Measurements from ENCODE around the gene SNX7.
A peak's percentile ranks its signal among the peaks of the same experiment; 100 is the strongest.

SNX7 gene, protein sequence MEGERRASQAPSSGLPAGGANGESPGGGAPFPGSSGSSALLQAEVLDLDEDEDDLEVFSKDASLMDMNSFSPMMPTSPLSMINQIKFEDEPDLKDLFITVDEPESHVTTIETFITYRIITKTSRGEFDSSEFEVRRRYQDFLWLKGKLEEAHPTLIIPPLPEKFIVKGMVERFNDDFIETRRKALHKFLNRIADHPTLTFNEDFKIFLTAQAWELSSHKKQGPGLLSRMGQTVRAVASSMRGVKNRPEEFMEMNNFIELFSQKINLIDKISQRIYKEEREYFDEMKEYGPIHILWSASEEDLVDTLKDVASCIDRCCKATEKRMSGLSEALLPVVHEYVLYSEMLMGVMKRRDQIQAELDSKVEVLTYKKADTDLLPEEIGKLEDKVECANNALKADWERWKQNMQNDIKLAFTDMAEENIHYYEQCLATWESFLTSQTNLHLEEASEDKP

DNA sequence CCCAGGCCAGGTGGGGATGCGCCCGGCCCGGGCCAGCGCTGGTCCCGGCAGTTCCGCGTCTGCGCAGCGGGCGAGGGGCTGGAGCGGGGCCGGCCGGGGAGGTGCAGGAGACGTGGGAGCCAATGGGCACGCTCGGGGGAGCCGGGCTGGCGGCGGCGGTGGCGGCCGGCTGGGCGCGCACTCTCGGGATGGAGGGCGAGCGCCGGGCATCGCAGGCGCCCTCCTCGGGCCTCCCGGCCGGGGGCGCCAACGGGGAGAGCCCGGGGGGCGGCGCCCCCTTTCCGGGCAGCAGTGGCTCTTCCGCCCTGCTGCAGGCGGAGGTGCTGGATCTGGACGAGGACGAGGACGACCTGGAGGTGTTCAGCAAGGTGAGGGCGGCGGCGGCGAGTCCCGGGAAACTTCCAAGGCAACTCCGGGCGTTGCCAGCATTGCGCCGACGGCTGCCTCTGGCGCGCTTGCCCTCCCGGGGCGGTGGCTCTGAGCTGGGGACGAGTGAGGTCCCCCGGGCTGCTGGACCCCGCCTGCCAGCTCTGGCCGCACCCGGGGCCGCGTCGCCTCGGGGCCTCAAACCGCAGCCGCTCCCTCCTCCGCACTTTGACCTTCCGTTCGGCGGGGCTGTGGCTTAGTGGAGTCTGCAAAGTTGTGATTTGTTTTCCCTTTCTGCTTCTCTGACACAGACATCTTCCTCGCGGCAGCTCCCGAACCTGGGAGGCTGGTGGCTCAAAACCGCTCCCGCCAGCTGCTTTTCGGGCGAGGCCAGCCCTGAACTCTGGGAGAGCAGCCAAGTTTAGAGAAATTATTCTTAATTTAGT is at the start of gene SNX7:
Gene SNX7 (plus strand): TSS at position 178 of the 812 bp plus-strand sequence. CDS start 11 bp downstream, at position 189.
- DNase-seq, result peak; percentile 76

DNA sequence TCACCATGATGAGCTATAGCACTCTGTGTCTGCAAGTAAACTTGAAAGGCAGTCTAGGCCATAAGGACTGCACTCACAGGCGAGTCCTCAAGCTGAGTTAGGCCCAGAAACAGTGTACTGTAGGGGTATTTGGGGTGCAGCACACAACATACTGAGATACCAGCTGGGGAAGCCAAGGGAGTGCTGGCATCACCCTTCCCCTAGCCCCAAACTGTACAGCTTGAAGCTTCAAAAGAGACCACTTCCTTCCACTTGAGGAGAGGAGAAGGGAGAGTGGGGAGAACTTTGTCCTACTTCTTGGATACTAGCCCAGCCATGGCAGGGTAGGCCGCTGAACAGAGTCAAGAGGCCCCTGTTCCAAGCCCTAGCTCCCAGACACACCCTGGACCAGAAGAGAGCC is 24.2 kb upstream of the SNX7 start:
- no peak for DNase-seq

DNA sequence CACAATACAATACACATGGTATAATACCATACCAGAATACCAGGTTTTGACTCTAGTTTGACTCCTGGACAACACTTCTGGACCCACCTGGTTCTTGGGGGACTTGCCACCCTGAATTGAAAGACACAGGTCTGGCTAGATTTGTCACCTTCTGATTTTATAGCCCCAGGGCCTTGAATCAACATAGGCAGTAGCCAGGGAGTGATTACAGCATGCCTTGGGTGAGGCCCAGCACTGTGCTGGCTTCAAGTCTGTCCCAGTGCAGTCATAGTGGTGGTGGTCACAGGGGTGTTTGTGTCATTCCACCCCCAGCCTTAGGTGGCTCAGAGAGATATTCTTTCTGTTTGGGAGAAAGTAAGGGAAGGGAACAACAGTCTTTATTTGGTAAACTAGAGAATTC is 23.3 kb upstream of the SNX7 start:
- DNase-seq, result no peak

DNA sequence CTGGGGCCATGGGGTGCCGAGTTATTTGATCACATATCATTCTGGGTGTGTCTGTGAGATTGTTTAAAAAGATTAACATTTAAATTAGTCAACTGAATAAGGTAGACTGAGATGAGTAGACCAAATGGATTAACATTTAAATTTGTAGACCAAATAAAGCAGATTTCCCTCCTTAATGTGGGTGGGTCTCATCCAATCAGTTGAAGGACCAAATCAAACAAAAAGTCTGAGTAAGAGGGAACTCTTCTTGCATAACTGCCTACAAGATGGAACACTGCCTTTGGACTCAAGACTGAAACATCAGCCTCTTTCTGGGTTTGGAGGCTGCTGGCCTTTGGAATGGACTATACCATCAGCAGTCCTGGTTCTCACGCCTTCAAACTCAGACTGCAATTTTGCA is 17.0 kb upstream of the SNX7 start:
- no peak for DNase-seq

DNA sequence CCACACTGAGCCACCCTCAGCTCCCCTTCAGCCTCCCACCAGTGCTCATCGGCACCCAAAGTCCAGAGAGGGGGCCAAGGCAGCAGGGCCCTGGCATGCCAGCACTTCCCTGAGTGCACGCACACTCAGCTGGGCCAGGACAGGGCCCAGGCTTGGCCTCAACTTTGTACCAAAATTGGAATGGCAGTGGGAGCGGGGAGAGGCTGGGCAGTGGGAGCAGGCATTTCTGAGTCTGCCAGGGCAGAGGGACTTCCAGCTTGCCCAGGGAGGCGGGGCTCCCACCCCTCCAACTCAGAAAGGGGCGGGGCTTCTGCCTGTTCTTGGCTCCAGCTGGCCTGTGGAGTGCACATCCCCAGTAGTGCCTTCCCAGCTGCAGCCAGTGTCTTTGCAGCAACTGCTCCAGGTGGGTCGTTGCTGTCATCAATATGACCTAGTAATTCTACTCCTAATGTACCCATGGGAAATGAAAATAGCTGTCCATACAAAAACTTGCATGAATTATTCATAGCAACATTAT is 10.3 kb upstream of the SNX7 start:
- peak; percentile 11 for DNase-seq

DNA sequence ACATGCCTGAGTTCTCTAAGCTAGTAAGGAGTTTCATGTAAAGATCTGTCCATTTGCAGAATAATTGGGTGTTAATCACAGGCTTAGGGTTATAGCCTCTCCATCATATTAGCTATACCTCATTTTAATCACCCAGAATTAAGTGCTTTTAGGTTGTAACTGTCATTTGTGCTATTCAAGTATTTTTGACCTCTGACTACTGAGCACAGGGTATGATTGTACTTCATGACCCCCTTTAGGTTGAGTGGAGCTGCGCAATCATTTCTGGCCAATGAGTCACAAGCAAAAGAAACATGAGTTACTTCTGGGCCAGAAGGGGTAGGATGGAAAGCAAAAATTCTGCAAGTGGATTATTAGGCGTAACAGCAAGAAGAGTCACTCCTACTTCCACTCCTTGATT is 8.4 kb upstream of the SNX7 start:
- no peak for DNase-seq

DNA sequence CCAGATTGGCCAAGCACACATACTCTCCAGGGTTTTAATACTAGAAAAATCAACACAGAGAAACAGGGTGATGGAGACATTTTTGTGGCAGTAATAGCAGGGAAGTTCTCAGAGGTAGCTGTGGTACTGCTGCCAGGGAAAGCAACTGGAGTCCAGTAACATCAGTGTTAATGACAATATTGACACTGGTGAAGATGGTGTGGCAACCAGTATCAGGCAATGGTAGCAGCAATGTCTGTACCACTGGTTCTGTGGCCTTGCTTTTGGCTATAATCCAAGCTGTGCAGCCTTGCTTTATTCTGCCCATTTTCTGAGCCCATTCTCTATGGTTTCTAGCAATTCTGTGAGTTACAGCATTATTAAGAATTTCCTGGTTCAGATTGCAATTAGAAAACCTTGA is 1.6 kb upstream of the SNX7 start:
- peak; percentile 20 for DNase-seq

DNA sequence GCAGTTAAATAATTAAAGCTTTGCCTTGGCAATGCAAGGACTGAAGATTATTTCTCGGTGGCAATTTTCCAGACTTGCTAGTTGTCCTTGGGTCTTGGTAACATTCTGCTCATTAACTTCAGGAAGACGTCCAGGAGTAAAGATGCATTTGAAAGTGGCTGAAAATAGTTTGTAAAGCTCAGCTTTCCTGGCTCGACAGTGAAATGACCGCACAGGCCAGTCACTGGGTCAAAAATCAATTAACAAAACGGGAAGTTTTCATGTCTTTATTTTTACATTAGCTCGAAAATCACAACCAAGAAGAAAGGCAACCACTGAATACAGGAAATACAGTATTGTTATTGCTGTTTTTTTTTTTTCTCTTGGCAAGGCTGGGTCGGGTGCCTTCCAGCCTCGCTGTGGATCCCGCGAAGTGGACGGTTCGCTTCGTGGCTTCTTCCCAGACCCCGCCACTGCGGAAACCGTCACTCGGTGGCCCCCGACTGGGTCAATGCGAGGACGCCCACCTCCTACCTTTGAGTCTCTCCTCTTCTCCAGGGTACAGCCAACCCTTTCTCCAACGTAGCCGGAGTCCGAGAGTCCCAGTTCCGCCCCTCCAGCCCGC is 479 bp upstream of the SNX7 start:
- DNase-seq, result no peak

DNA sequence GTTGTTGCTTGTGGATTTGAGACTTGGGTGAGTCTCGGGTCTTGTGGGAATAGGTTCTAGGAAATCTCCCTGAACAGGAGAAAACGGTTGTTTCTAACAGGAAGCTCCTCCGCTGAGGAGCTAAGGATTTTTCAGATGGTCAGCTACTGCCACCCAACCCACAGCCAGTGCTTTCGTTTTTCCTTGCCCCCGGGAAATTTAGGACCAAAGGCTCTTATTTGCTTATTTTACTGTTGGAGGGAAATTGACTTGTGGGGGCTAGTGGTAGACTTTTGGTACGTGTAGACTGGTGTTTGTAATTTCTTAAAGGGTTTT is 792 bp downstream of the SNX7 start:
- DNase-seq, result no peak

DNA sequence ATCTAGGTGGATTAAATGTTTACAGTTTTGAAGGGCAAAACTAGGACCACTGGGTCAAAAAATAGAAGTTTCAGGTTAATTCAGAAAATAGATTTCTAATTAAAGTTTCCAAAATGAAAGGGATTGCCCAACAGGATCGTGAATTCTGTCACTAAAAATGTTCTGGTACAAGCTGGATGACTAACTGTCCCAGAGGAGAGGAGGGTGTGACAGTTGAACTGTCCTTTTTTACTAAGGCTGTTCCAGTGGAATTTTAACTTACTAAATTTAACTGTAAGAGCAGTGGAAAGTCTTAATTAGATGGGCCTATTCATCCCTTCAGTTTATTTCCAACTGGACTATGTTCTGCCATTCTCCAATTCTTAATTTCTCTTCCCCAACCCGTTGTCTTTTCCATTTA is 7.2 kb downstream of the SNX7 start:
- no peak for DNase-seq

DNA sequence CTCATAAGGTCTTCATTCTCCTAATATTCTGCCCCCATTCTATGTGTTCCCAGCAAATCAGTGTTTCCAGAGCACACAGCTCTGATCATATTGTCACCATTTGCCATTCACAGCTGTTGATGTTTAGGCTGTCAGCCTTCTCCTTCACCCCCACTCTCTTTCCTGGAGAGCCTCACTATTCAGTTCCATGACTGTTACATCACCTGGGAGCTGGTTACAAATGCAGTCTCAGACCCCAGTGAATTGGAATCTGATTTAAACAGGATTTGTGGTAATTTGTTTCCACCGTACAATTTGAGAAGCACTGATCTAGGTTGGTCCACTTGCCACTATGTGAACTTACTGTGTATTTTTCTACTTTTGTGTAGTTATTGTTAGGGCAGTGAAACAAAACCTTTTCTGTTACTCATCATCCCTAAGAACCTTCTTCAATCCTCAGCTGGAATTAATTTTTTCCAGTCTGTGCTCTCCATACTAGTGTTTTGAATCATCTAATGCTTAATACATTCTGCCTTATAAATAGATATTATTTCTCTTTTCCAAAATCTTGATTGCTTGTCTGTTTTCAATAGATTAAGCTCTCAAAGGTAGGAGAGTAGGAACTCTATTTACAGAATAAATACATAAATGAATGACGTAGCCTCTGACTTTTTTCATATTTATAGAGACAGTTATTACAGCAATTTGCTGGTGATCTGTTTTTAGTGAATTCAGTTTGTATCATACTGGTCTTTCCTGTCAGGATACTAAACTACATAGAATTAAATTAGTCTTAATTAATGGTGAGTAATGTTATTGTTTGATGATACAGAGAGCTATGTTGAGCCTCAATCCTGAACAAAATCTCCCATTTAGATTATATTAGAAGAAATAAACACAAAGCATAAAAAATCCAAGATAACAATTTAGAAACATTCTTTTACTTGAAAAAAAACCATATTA is 8.1 kb downstream of the SNX7 start:
- no peak for DNase-seq

DNA sequence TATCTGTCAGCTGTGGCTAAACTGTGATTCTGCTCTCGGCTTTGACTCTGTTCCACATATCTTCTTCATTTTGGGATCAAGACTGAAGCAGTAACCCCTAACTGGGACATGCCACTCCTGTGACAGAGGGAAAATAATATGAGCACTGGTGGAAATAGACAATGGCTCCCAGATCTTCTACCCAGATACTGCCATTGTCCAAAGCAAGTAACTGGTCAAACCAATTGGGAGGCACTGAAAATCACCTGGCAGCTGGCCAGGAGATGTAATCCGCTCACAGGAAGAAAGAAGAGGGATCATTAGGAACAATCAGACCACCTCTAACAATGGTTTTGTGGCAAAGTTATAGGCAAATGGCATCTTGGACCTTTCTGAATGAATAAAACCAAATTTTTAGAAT is 10.7 kb downstream of the SNX7 start:
- peak; percentile 53 for DNase-seq

DNA sequence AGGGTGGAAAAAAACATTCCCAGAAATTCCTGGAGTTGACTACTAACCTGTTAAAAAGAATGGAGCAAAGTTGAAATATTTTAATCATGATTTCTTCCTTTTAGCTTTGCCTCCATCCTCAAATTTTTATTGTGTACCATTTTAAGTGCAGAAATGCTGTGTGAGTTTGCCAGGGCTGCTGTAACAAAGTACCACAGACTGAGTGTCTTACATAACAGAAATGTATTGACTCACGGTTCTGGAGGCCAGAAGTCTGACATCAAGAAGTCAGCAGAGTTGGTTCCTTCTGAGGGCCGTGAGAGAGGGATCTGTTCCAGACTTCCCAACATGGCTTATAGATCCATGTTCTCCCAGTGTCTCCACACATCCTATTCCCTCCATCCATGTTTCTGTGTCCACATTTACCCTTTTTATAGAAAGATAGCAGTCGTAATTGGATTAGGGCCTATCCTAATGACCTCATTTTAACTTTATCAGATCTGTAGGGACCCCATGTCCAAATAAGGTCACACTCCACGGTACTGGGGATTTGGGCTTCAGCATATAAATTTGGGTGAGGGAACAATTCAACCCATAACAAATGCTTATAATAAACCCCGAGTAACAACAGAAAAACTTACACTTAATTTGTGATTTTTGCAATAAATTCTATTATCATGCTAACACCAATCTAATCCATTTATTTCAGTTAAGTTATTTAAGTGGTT is 12.7 kb downstream of the SNX7 start:
- DNase-seq, result no peak

DNA sequence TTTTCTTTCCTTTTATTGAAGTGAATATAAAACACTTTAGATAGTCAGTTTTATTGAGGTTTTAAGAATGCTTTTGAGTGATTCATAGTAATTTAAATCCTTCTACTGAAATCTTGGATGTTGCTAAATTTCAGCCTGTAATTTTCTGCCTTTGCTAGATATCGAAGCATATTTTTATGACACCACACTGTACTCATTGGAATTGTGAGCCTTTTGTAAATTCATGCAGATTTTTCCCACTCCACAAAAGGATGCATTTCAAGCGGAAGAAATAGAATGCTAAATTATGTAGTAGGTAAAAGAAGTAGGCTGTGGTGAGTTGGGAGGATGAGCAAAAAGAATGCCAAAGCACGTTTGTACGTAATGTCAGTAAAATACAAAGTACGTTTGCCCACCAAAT is 13.8 kb downstream of the SNX7 start:
- no peak for DNase-seq

DNA sequence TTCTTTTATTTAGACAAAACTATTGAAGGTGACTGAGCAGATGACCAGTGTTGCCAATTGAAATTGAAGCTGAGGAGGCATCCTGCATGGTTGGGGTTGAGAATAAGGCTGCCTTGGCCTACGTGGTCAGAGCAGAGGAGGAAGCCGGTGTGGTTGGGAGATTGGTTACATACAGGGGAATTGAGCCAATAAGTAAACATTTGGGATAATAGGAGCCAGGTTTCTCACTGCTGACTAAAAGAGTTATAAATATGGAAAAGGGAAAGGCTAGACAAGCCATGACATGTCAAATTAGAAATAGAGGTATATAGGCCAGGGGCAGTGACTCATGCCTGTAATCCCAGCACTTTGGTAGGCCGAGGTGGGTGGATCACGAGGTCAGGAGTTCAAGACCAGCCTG is 15.8 kb downstream of the SNX7 start:
- DNase-seq, result peak; percentile 79

DNA sequence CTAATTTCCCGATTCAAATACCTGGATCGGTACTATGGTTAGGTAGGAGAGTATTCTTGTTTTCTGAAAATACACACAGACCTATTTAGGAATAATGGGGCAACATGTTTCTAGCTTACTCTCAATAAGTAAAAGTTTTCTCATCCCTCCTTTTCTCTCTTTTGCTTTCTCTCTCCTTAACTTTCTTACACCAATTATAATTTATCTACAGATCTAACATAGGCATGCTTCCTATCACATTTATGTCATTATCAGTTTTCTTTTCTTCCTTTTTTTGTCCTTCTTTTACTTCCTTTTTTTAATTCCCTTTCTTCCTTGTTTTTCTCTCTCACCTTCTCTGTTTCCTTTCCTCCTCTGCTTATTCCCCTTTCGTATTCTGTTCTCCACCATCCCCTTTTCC is 20.3 kb downstream of the SNX7 start:
- DNase-seq, result no peak

DNA sequence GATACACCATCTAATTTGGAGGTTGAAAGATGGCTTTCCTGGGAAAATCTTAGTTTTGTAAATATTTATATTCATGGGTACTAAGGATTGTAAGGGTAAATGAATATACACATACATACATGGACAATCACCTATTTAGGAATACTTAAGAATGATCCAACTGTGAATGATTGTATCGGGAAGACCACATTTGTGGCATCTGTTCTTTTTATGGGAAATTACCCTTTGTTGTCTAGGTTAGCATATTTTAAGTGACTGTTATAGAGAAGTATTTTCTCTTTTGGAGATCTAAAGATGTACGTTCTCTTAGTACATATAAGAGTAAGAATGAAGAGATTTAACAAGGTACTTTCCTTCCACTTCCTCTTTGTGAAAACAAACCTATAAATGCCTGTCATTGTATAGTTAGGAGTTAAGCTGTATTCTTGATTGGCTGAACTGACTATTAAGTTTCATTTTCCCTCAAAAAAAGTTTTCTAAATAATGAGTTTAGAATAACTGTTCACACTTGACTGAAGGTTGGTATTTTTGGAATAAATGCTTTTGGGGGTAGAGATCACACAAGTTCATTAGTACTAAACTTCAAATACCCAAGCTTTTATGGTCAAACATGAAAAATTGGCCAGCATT is 26.7 kb downstream of the SNX7 start:
- no peak for DNase-seq

DNA sequence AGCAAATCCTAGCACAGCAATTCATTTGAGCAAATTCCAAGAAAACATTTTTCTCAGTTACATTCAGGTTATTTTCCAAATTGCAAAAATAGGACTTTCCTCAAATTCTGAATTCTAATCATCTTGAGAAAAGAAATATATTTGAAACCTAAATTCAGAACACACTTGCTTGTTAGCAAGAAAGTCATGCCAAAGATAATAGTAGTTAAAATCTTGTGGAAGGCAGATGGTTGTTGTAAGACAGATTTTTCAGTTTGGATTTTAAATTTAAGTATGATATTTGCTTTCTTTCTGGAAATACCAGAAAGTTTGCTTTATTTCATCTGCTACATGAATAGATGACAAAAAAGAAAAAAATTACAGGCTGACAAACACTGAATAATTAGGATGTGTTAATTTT is 29.1 kb downstream of the SNX7 start:
- DNase-seq, result no peak

DNA sequence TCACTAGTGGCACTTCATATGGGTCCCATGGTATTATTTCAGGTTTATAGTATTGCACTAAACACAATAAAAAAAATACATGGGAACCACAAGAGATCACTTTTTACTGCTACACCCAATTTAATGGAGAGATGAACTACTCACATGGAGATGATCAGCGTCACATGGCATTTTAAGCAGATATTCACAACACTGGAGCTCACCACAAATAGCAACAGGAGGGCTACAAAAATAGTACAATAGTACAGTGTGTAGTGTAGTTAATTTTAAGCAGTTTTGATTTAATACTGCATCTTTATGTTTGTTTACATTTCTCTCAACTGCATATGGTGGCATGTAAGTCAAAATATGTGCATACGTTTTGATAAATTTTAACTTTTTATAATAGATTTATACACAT is 31.0 kb downstream of the SNX7 start:
- no peak for DNase-seq

DNA sequence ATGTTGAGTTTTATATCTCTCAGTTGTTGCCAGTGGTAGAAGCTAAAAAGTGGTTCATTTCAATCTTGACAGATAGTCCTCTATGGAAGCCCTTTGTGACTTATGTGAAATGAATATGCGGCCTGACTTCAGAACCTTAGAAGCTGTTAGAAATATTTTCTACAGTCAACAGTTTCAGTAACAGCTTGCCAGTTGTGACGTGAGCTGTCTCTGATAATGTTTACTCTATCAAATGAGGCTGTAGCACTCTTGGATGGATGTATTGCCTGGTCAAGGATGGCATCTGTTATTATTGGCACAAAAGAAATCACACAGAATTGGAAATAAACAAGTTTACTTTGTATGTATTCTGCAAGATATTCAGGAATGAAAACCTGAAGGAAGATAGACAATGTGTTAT is 31.9 kb downstream of the SNX7 start:
- no peak for DNase-seq

DNA sequence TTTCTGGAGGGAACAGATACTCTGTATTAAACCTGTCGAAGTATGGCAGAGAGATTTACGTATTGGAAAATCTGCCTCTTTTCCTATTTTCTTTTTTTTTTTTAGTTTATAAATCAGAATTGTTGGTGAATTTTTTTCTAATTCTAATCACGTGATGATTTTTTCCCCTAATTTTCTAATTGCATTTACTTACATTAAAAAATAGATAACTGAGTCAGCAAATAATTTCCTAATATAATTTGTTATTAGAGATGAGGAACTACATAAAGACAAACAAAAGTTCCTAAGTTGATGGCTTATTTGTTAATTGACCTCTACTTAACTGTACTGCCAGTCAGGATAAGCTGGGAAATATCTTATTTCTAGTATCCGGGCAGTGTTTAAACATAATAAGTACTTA is 34.6 kb downstream of the SNX7 start:
- DNase-seq, result no peak

DNA sequence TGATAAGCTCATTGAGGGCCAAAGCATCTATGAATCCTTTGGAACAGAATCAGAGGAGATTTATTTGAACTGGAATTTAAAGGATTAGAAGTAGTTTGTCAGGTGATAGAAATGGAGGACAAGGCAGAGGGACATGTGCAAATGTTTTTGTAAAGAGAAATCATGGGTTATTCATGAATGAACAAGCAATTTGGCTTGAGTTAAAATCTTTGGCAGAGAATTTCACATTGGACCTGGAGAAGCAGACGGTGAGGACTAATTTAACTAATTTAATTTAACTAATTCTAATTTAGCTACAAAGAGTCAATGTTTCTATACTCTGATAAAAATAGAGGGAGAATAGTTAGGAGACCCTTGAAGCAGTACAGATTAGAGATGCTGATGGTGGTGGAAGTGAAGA is 36.3 kb downstream of the SNX7 start:
- no peak for DNase-seq
